ENCODE data around the gene USP25.
"Not testable (repeated sequence)": the region's sequence is repeated elsewhere in the genome, so short reads cannot be mapped to it uniquely, and the experiment has no call there.

The USP25 gene

DNA sequence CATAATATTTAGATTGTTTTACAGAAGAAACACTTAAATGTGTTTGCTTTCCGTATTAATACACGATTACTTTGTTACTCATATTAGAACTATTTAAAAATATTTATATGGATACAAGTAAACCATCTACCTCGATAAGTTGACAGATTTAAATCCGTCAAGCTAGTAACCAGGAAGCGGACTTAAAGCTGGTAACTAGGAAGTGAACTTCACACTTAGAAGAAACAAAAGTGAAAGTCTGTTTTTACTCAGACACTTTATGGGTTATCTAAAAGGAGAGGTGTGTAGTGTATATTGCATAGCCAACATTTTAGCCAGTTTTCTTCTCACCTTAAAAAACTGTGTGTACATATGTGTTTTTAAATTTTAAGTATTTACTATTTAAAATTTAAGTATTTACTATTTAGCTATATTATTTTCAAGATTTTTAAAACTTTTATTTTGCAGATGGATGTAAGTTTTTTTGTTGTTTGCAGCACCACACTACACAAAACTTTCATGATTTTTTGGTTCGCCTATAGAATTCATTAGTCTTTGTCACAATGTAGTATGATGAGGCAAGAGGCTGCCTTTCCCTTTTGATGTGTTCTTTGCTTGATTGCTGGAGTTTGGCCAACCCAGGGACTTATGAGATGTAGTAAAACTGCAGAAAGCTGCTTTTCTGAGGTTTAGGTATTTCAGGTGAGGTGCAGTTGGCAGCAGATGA lies 2.7 kb downstream of the USP25 start:
- DNase-seq: no peak

DNA sequence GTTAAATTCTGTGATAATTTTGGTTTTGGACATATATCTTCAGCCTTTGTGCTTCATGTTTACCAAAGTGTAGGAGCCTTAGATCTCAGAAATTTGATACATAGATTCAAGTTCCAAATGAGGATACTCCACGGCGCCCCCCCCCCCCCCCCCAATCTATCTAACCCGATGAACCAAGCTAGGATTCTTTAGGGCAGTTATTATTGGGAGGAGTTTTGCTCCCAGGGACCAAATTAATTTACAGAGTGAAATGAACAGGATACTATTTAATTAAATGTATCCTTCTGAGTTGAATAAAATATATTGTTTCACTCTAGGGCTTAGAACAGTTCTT lies 3.2 kb downstream of the USP25 start:
- no peak for DNase-seq

DNA sequence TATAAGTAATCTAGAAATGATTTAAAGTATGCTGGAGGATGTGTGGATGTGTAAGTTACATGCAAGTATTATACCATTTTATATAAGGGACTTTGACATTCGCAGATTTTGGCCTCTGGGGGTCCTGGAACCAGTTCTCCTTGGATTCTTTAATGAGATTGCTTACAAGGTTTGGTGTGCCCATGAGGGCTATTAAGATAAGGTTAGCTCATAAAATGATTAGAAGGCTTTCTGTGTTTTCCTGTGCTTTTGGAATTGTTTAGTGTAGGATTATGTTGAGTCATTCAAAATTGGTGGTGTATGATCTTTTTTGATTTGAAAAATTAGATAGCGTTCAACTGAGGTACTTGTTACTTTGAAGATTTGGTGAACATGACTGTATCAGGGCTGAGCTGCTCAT lies 5.6 kb downstream of the USP25 start:
- no peak for DNase-seq

DNA sequence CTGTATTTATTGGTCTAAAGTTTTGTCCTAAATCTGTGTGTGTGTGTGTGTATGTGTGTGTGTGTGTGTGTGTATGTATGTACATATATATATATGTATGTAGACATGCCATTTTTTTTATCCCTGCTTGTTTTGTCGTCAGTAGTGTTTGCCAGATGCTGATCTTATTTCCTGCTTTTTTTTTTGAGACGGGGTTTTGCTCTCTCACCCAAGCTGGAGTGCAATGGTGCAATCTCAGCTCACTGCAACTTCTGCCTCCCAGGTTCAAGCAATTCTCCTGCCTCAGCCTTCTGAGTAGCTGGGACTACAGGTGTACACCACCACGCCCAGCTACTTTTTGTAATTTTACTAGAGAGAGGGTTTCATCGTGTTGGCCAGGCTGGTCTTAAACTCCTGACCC lies 6.1 kb downstream of the USP25 start:
- DNase-seq: not testable (repeated sequence)

DNA sequence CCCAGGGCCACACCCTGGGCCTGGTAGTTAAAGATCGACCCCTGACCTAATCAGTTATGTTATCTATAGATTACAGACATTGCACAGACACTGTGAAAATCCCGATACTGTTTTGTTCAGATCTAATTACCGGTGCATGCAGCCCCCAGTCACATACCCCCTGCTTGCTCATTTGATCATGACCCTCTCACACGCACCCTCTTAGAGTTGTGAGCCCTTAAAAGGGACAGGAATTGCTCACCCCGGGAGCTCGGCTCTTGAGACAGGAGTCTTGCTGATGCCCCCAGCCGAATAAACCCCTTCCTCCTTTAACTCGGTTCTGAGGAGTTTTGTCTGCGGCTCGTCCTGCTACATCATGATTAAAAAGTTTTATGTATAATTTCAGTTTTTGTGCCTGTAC lies 9.0 kb downstream of the USP25 start:
- not testable (repeated sequence) for DNase-seq

DNA sequence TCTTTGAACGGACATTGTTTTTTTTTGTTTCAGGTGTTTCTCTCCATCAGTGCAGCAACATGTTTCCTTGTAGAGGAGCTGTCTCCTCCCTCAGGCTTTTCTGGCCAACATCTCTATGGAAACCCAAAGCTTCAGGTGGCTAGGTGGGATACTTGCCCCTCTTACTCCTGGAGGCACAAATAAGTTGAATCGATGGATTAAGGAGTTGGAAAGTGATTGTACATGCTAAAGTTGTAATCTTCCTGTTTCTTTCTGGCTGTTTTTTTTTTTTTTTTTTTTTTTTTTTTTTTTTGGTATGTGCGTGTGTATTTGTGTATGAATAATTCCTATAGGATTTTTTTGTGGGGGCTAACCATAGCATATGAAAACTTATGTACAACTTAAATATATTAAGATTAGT lies 10.6 kb downstream of the USP25 start:
- DNase-seq: no peak

DNA sequence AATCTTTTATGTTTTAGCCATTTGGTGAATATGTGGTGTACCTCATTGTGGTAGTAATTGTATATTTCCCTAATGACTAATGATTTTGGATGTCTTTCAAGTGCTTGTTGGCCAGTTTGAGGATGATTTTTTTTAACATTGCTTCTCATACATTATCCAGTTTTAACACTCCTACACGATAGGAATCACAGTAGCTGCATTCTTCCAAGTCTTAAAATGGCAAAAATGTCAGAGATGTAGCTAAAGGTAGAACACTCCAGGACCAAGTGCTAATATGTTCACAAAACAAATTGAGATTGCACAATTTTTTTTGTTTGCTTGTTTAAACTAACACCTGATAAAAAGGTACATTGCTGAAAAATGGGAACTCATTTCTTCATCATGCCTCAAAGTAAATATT lies 11.7 kb downstream of the USP25 start:
- DNase-seq: no peak

DNA sequence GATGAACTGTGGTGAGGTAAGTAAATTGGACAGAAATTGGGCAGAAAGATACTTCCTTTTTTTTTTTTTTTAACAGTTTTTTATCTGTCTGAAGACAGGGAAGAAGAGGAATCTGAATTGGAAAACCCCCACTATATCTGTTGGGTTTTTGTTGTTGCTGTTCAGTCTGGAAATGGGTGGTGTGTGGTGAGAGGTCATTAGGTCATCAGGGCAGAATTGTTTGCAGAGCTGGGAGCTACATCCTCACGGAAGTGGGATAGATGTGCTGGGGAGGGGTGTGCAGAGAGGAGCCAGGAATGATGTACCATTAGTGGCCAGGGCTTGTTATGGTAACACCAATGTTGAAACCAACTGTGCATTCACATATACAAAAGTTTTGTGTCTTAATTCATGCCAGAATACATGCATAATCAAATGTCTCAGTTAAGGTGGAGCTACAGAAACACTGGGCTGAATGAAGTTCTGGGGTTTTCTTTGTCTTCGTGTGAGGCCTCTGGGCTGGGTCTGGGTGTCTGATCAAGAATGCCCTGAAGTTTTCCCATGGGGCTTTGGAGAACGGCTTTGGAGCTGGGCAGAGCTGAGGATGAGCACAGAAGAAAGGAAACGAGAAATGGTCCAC lies 12.4 kb downstream of the USP25 start:
- no peak for DNase-seq

DNA sequence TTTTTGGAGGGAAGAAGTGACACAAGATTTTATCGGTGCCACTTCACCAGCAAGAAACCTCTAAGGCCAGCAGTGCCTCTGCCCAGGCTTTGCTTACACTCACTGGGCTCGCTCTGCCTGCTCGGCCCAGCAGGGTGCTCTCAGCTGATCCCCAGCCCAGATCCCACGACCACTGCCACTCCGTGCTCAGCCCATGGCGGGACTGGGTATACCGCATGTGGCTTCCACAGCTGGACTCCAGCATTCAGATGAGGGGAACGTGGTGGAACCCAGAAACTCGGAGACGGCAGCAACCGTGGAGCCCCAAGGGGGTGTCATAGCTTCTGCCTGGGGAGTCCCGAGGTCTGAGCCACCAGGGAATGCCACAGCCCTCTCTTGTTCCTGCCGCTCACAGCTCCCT lies 12.9 kb downstream of the USP25 start:
- no peak for DNase-seq

DNA sequence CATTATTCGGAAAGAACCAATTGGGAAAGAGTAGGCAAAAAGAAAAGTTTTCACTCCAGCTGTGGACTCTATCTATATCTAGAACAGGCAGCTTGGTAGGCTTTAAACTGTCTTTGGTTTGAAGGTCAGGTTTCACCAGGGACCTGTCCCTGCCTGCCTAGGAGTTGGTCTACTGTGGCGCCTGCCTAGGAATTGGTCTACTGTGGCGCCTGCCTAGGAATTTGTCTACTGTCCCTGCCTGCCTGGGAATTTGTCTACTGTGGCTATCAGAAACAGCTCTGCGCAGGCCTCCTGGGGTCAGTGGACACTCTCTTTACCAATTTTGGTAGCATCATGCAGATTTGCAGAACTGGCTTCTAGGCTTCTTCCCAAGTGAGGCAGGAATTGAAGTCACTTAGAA lies 13.8 kb downstream of the USP25 start:
- DNase-seq: no peak

DNA sequence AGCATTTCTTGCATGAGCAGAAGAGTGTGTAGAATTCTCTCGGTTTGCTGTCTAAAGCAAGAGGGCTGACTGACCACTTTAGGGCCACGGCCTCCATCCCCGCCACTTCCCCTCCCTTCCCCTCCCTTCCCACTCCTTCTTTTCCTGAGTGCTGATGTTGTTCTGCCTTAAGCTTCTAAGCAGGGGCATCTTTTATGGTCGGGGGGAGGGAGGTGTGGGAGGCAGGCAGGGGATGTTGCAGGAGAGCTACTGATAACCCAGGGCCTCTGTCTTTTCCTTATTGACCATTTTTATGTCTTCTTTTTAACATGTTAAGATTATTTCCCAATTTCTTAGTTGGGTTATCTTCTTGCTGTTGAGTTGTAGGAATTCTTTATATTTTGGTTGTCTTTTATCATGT lies 15.1 kb downstream of the USP25 start:
- no peak for DNase-seq

DNA sequence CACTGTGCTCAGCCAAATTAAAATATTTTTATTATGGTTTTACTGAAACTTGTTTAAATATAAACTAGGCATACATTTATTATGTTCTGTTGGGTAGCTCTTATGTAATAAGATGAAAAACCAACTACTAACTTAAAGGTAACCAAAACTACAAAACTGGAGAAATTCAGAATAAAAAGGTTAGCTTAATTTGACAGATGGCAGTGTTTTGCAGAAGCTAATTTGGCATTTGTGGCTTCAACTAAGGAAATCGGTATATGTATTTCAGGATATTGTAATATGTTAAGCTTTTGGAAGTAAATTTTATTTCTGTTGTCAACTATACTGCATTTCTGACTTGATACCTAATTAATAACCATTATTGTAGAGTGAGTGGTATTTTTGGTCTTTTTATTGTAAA lies 18.8 kb downstream of the USP25 start:
- no peak for DNase-seq

DNA sequence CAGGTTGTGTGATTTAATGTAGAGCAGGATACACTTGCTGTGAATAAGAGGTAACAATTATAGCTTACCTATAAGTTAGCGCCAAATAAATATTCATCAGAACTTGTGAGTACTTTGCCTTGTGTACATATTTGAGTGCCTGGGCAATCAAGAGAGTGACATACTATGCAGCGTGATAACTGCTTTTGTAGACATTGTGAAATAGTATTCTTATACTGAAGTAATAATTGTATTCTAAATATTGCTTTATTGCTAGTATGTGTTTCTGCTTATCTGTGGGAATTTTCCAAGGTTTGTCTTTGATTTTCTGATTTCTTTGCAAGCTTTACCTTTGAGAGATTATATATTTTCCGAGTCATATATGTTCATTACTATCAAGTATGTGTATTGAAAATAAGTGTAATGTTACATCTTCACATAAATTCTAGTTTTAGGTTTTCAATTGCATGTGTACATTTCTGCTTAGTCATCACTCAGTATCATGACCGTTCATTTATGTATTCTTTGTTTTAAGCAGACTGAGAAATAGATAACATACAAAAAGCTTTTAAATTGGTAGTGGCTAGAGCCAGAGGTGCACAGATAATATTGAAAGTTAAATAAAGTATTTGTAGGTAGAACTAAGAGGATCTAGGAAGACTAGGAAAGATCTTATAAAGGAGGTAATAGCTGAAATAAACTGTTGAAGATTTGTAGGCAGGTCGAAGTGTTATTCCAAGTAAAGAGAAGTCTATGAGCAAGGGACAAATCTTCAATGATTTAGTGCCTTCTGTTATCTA lies 19.5 kb downstream of the USP25 start:
- DNase-seq: no peak

DNA sequence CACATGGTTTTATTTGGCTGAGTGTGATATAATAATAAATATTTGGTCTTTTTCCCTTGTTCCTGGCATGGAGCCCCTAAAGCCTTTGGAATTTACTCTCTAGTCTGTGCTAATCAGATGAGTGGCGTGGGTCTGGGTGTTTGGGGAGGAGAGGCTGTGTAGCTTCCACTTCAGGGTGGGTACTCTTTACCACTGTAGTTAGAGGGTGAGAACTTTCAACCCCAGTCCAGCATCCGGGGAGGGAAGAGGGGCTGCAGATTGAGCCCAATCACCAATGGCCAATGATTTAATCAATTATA lies 20.0 kb downstream of the USP25 start:
- no peak for DNase-seq

DNA sequence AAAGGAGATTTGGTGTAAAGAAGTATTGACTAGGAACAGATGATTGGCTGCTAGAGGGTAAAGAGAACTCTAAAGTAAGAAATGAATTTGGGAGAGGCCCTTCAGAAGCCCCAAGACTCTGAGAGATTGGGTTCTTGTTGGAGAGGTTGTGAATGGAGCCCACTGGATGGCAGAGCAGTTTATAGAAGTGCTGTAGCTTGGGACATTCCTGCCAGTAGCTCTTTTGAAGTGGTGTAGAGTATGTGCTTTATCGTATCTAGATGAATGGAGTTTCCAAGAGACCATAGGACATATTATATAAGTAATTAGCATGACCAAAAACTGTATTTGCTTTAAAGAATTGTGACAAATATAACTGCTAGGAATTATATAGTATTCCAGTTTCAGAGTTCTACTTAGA lies 21.3 kb downstream of the USP25 start:
- no peak for DNase-seq

DNA sequence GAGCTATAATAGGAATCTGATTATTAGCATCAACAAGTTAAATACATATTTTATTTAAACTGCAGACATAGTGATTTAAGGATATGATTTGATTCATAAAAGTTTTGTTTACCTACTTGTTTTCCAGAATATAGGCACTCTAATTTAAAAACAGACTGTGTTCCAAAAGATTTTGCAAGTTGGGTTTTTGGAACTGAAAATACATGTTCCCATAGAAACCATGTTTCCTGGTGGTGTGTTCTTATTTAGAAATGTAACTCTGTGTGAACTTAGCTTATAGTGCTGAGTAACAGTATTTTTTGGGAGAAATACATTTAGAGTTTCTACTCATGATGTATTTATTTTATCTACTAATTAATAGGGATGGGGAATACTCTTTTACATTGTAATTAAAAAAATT lies 21.8 kb downstream of the USP25 start:
- DNase-seq: no peak

DNA sequence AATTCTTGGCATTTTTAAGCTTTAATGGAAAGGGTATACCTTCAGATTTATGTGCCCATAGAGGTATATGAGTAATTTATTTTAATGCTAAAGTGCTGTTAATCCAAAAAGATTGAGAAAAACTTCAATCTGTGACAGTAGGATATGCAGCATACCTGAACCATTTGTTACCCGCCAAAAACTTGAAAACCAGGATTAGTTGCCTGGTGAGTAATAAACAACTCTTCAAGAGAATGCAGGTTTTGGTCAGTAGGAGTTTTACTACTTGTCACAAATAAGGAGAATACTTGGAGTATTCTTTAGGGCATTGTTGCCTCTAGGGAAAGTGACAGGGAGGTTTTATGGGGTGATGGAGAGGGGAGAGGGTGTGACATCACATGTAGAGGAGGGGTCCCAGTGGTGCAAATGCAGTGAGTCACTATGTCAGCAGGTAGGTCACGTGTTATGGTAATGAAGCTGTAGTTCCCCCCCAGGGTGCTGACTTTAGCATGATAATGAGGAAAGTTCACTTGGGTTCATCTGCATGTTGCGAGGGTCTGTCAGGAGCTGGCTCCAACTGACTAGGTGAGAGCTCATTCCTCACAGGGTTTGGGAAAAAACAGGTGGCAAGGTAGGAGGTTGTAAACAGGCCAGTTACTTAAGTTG lies 23.1 kb downstream of the USP25 start:
- DNase-seq: no peak

DNA sequence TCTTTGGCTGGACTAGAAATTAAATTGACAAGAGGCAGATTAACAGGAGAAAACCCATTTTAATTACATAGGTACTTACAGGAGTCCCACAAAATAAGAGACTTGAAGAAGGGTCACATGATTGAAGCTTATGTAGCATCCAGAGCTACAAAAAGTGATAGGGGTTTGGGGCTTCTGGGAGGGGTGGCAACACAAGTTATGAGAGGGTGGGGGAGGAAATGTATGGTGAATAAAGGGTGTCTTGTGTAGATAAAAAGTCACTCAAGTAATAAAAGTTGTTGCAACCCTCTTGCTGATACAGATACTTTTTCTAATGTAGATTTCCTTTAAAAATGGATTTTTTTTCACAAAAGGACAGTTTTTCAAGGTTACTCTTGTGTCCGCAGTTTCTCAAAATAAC lies 24.0 kb downstream of the USP25 start:
- DNase-seq: no peak

DNA sequence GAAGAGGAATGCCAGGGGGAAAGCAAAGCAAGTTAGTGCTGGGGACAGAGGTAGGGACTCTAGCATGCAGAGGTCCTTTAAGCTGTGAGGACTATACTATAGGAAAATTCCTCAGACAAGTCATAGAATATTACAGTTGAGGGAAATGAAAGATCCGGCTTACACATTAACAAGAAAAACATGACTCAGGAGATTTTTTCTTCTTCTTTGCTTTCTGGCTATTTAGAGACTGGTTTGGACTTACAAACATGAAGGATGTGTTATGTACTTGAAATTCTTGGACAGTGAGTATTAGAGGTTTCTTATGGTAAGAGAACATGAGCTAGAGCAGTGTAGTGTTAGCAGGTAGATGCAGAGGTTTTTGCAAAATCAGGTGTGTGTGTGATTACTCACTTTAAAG lies 24.9 kb downstream of the USP25 start:
- no peak for DNase-seq

DNA sequence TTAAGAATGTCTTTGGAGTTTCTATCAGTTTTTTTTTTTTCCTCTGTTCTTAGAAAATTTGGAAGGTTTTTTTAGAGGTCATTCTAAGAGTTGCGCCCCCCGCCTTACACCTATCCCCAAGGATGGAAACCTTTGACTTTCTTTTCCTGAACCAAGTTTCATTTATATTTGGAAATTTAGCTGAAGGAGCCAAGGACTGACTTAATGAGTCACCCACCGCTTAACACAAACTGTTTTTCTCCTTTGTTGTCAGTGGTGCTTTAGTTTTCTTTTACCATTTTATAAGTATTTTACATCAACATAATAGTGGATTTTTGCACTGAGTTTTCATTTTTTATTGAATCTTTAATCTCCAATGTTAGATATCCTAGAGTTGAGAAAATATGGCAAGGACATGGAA lies 25.3 kb downstream of the USP25 start:
- DNase-seq: no peak

DNA sequence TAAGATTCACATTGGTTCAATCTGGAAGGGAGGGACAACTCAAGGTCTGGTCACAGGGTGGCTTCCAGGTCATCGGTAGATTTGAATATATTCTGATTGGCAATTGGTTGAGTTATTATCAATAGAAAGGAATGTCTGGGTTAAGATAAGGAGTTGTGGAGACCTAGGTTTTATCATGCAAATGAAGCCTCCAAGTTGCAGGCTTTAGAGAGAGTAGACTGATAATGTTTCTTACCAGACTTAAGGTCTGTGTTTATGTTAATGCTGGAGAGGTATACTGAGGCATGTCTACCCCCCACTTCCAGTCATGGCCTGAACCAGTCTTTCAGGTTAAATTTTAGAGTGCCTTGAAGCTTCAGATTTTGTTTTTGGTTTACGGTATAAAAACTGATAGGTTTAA lies 29.7 kb downstream of the USP25 start:
- DNase-seq: no peak

DNA sequence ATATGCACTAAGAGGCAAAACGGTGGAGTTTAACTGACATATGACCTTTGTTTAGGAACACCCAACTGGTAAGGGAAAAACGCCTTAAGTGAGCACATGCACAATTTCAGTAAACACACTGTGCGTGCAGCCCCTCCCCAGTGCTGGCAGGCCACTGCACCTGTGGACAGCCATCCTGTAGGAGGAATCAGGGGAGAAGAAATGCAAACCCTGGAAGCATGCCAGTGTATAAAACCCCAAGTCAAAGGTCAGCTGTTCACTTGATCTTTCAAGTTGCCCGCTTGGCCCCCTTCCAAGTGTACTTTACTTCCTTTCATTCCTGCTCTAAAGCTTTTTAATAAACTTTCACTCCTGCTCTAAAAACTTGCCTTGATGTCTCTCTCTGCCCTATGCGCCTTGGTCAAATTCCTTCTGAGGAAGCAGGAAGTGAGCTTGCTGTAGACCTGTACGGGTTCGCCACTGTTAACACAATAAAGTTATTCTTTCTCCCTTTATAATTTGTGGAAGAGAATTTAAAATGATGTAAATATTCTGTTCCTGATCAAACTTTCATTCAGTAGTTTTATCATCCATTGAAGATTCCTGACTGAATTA lies 31.8 kb downstream of the USP25 start:
- no peak for DNase-seq

DNA sequence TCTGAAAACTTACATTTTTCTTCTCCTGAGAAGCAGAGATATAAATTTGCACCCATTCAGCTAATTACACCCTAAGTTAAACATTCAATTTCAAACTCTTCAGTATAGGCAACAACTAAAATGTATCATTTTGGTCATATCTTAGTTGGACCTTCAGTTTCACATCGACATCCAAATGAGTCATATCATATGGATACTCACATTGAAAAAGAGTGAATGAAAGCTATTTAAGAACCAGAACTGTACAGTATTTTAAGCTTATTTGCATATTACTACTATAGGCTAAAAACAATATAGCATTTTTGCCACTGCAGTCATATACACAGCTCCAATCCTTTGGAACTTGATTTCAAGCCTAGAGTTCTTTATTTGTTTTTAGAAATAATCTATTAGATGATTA lies 33.6 kb downstream of the USP25 start:
- no peak for DNase-seq

DNA sequence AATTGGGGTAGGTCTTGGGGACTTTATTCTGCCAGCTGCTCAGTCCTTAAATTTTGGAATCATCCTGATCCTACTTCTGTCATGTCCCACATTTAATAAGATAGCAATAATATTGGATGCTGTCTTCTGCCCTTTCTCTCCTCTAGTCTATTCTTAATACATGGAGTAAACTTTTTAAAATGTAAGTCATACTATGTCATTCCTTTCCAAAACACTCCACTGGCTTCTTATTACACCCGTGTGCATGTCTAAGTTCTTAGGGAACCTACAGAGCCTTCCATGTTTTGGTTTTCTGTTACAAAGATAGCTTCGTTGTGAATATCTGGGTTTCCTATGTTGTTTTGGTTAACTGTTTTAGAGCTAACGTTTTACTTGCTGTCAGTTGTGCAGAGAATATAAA lies 35.1 kb downstream of the USP25 start:
- no peak for DNase-seq
